NCI-H1694 (cell line): ENCODE results near the gene FAM13C.
A peak's percentile ranks its signal among the peaks of the same experiment; 100 is the strongest.

Source experiments
- DNase-seq: peaks from one replicate; lab custom pipeline; 2025; lab: John Stamatoyannopoulos, UW

FAM13C gene

GRCh38 chr10:59315465-59315864, 46.9 kb downstream of the FAM13C start:
- DNase-seq, result no peak

- no peak for DNase-seq
These were observed 48.1 kb downstream of the FAM13C start for GRCh38 chr10:59314268-59314667.

GRCh38 chr10:59312247-59312646, 50.1 kb downstream of the FAM13C start:
- no peak for DNase-seq

GRCh38 chr10:59311025-59311424, 51.3 kb downstream of the FAM13C start:
- DNase-seq, result no peak

GRCh38 chr10:59310324-59310914, 51.9 kb downstream of the FAM13C start:
- no peak for DNase-seq

GRCh38 chr10:59304521-59305097, 57.7 kb downstream of the FAM13C start:
- no peak for DNase-seq

- DNase-seq, result no peak
These were observed 59.3 kb downstream of the FAM13C start for GRCh38 chr10:59303018-59303417.

- DNase-seq, result no peak
These were observed 60.0 kb downstream of the FAM13C start for GRCh38 chr10:59302381-59302780.

GRCh38 chr10:59301067-59301754, 61.1 kb downstream of the FAM13C start:
- no peak for DNase-seq

GRCh38 chr10:59300386-59300785, 62.0 kb downstream of the FAM13C start:
- no peak for DNase-seq

- no peak for DNase-seq
These were observed 62.4 kb downstream of the FAM13C start for GRCh38 chr10:59299933-59300332.

GRCh38 chr10:59290448-59290847, 71.9 kb downstream of the FAM13C start:
- no peak for DNase-seq

GRCh38 chr10:59289853-59290252, 72.5 kb downstream of the FAM13C start:
- no peak for DNase-seq

- no peak for DNase-seq
These were observed 74.6 kb downstream of the FAM13C start for GRCh38 chr10:59287587-59288255.

- no peak for DNase-seq
These were observed 76.5 kb downstream of the FAM13C start for GRCh38 chr10:59285848-59286247.

GRCh38 chr10:59285073-59285472, 77.3 kb downstream of the FAM13C start:
- no peak for DNase-seq

- DNase-seq, result no peak
These were observed 78.0 kb downstream of the FAM13C start for GRCh38 chr10:59284118-59284975.

GRCh38 chr10:59283456-59284091, 78.8 kb downstream of the FAM13C start:
- DNase-seq, result peak; percentile 82

- DNase-seq, result no peak
These were observed 80.5 kb downstream of the FAM13C start for GRCh38 chr10:59281861-59282260.

- DNase-seq, result no peak
These were observed 82.3 kb downstream of the FAM13C start for GRCh38 chr10:59279991-59280505.

GRCh38 chr10:59279476-59279875, 82.9 kb downstream of the FAM13C start:
- DNase-seq, result no peak
